Measurements from ENCODE around the gene POFUT2.

DNA sequence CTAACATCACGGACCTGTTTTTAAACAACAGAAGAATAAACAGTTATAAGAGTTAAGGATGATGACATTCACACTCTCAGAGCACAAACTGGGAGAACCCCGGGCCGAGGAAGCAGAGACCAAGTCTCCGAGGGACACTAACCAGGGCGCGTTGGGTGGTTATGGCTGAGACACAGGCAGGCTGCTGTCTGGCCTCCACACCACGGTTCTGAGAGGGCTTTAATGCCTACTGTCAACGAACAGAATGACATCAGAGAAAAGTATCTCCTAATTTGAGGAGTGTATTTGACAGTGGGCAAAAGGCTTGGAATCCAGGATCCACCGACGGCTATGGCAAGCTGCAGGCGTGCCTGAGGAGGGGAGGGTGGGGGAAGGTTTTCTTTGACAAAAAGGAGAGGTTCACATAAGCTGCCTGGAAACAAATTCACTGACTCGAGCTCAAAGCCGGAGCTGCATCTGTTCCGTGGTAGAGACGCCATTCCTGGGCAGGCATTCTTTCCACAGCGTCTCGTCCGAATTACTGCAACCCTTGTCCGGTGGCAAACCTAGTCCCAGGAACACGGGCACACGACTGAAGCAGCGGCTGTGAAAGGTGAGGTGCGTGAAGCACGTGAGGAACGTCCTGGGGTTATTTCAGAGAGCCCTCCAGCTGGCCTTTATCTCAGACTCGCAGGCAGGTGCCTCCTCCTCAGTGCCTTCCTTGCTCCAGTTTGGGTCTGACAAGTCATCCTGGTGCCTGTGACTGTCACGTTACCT is 9.4 kb downstream of the POFUT2 start:
- no peak for TF ChIP-seq GATA2 (IDR thresholded peaks at IDR 0.05; ENCODE audit: low read depth, low read length)
- TF ChIP-seq GATA3 (IDR thresholded peaks at IDR 0.05; ENCODE audit: low read depth, low read length): no peak
